NCI-H345 treated with DMSO at 0.1 percent for 48 hours (cell line): ENCODE results near the gene TNNI3.
A peak's percentile ranks its signal among the peaks of the same experiment; 100 is the strongest.
"Not testable (repeated sequence)": the region's sequence is repeated elsewhere in the genome, so short reads cannot be mapped to it uniquely, and the experiment has no call there.

Experiments
- DNase-seq: peaks from one replicate; lab custom pipeline; 2025; ENCODE audit not compliant: unreplicated experiment; lab: John Stamatoyannopoulos, UW

TNNI3 gene

GRCh38 chr19:55173186-55173713 is 15.7 kb upstream of the TNNI3 start:
- DNase-seq, result no peak

- DNase-seq, result no peak
Observed at GRCh38 chr19:55172741-55173140, 15.2 kb upstream of the TNNI3 start.

- DNase-seq, result not testable (repeated sequence)
Observed at GRCh38 chr19:55172318-55172717, 14.8 kb upstream of the TNNI3 start.

GRCh38 chr19:55171440-55171839 is 13.9 kb upstream of the TNNI3 start:
- DNase-seq, result no peak

DNA sequence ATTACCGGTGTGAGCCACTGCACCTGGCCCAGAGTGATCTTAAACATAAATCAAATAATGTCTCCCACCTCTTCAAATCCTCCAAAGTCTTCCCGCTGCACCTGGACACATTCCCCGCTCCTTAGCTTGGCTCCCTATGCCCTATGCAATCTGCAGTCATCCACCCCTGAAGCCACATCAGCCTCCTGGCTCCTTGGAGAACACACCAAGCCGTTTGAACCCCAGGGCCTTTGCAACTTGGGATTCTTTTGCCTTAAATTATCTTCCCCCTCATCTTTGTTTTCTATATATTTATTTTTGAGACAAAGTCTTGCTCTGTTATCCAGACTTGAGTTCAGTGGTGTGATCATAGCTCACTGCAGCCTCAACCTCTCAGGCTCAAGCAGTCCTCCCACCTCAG is 11.6 kb upstream of the TNNI3 start:
- DNase-seq, result no peak

- DNase-seq, result peak; percentile 90
Observed at GRCh38 chr19:55166530-55167268, 9.2 kb upstream of the TNNI3 start, which contains the start of gene DNAAF3. DNAAF3 (minus strand) TSS chr19:55166613; CDS start chr19:55166413, 200 bp downstream.

DNA sequence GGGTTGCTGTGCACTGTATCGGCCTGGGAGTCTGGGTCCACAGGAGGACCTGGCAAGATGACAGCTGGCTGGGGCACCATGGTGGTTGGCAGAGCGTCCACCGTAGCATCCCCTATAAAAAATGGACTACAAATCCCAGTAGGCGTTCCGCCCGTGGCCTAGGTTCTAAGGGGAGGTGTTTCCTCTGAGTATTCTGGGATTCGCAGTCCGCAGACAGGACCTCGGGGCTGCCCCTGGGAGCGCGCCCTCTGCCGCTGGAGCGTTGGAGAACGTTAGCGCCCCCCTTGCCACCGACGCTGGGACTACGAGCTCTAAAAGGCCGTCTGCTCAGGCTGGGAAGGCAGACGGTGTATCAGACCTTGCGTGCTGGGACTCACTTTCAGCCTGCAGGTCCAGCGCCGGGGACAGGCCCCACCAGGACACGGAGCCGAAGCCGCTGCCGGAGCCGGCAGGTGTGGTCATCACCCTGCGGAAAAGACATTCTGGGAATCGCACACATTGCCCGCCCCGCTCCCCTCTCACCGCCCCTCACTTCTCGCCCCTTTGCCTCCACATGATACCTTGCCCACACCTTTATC is 8.5 kb upstream of the TNNI3 start:
- peak; percentile 34 for DNase-seq

DNA sequence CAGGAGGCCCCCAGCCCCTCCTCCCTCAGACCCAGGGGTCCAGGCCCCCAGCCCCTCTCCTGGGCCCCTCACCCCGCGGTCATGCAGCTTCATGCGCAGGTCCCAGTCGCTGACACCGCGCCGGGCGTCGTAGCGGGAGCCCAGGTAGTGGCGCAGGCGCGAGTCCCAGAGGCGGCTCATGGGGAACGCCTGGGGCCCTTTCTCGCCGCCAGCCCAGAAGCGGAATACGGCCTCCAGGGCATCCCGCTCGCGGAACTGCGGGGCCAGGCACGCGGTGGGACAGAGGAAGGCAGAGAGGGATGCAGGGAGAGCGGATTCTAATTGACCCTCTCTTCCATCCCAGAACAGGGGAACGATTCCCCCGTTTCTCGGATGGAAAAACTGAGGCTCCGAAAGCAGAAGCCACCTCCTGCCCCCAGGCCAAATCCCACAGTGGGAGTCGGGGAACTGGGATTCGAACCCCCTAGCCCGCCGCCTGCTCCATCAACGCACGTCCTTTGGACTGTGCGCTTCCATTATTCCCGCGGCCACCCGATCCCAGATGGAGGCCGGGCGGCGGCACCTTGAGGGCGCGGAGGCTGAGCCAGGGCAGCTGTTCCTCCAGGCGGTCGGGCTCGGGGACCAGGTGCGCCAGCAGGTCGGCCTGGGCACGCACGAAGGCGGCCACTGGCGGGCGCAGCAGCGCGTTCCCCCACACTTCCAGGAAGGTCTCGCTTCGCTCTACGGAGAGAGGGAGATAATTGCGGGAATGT is 4.2 kb upstream of the TNNI3 start:
- no peak for DNase-seq

- DNase-seq, result no peak
Observed at GRCh38 chr19:55160986-55161365, 3.4 kb upstream of the TNNI3 start.

- peak; percentile 64 for DNase-seq
Observed at GRCh38 chr19:55160128-55160985, 2.8 kb upstream of the TNNI3 start.

- DNase-seq, result no peak
Observed at GRCh38 chr19:55158848-55159749, 1.6 kb upstream of the TNNI3 start.

GRCh38 chr19:55158423-55158822 is 891 bp upstream of the TNNI3 start:
- DNase-seq, result no peak

DNA sequence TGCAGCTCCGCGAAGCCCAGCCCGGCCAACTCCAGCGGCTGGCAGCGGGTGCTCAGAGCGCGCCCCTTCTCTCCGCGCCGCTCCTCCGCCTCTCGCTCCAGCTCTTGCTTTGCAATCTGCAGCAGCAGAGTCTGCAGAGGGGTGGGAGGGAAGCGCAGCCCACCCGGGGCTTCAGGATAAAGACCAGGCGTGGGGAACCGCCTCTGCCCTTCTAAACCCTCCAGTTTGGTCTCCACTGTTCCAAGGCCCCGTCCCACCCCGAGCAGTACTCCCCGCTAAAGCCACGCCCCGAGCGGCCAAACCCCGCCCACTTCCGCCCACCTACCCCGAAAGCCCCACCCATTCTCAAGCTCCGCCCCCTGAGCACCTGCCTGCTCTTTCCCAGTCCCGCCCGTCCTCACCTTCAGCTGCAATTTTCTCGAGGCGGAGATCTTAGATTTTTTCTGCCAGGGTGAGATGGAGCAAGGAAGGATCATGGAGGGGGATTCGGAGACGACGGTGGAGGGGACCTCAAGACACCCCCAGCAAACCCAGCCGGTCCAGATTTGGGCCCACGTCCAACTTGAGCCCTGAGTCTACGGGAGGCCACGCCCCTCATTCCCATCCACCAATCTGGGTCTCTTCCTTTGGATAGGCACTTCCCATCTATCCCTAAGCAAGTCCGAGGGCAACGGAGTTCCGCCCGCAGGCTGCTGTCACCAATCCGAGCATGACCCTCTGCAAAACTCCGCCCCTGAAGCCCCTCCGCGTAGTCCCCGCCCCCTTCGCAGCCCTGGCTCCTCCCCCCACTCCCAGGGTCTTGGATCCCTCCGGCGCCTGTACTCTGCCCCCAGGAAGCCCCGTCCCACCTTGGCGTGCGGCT is 1.1 kb downstream of the TNNI3 start:
- DNase-seq, result peak; percentile 84

DNA sequence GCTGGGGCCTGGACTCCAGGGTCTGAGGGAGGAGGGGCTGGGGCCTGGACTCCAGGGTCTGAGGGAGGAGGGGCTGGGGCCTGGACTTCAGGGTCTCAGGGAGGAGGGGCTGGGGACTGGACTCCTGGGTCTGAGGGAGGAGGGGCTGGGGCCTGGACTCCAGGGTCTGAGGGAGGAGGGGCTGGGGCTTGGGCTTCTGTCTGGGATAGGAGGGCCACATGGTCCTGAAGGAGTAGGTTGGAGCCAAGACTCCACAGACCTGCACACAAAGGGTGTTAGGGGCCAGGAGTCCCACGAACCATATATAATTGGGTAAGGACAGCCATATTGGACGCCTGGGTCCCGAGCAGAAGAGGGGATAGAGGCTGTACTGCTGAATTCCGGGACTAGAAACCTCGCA is 1.7 kb downstream of the TNNI3 start:
- DNase-seq, result not testable (repeated sequence)

DNA sequence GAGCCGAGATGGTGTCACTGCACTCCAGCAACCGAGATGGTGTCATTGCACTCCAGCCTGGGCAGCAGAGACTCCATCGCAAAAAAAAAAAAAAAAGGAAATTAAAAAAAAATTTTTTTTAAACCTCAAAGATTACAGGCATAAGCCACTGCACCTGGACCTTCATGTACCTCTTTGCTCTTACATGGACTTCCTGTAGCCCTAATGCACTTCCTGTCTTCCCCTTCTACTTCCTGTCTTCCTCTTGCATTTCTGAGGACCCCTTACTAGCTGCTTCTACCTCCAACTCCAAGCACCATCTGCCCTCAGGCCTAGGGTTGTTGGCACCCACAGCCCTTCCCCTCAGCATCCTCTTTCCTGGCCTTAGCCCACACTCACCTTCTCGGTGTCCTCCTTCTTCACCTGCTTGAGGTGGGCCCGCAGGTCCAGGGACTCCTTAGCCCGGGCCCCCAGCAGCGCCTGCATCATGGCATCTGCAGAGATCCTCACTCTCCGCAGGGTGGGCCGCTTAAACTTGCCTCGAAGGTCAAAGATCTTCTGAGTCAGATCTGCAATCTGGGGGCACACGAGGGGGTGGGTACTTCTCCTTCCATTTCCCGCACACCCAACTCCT is 3.8 kb downstream of the TNNI3 start:
- DNase-seq, result no peak

- no peak for DNase-seq
Observed at GRCh38 chr19:55152017-55152416, 5.5 kb downstream of the TNNI3 start.

- DNase-seq, result no peak
Observed at GRCh38 chr19:55149078-55150003, 8.2 kb downstream of the TNNI3 start, which contains the start of gene TNNT1. TNNT1 (minus strand) TSS chr19:55149206; CDS start chr19:55147157, 2,049 bp downstream.
